Naive thymus-derived CD4-positive, alpha-beta T cell (primary cell): ENCODE data around the gene XKR7. TPM values are rescaled to one million over a fixed set of nuclear protein-coding genes. Genes with fewer than 3 reads are reported as not detected.

ENCODE experiments used
- ATAC-seq: fragments of 150-1000 bp; cut with Tn5 transposase; 2 replicates; pipeline ENCODE4 v1.10.0; 2021; ENCODE audit warnings: mild to moderate bottlenecking, moderate library complexity
- CTCF ChIA-PET: fragments of 350-600 bp; sonication (Branson Sonifier 250); formaldehyde crosslinking; loops from one replicate; lab custom pipeline; 2021; ENCODE audit warnings: antibody characterized with exemption; lab: Charles Lee
- POLR2A ChIA-PET: fragments of 350-600 bp; sonication (Branson Sonifier 250); formaldehyde crosslinking; loops from one replicate; lab custom pipeline; 2021; ENCODE audit warnings: antibody characterized with exemption, inconsistent platforms; lab: Charles Lee
- DNase-seq, 9 donors: peaks; one replicate each; pipeline versions ENCODE4 v3.0.0 to v3.0.0-alpha.2; 2020 to 2022; ENCODE audit warnings: mixed read lengths in 1 of 9
- H3K27ac ChIP-seq: one replicate; pipeline ENCODE4 v1.7.0; 2013; ENCODE audit warnings: mild to moderate bottlenecking, low read depth, low read length, moderate library complexity
- H3K27me3 ChIP-seq, 2 donors: one replicate each; pipeline ENCODE4 v1.7.0; 2013; ENCODE audit warnings: low read length in 2 of 2, mild to moderate bottlenecking in 2 of 2, moderate library complexity in 2 of 2; ENCODE audit not compliant: control insufficient read depth in 2 of 2, insufficient read depth in 2 of 2
- H3K36me3 ChIP-seq, 3 experiments: 1 replicate in 2 of 3; 2 replicates in 1 of 3; pipeline ENCODE4 v1.7.0; 2013; ENCODE audit warnings: low read length in 3 of 3, mild to moderate bottlenecking in 3 of 3, moderate library complexity in 1 of 3; ENCODE audit not compliant: insufficient read depth in 3 of 3, control insufficient read depth in 2 of 3
- H3K4me1 ChIP-seq, 2 donors: one replicate each; pipeline ENCODE4 v1.7.0; 2013; ENCODE audit warnings: low read length in 2 of 2, mild to moderate bottlenecking in 2 of 2, moderate library complexity in 1 of 2; ENCODE audit not compliant: control insufficient read depth in 2 of 2, insufficient read depth in 2 of 2
- H3K4me3 ChIP-seq: 2 replicates; pipeline ENCODE4 v1.7.0; 2013; ENCODE audit warnings: mild to moderate bottlenecking, low read length
- H3K9me3 ChIP-seq, 3 experiments: 1 replicate in 2 of 3; 2 replicates in 1 of 3; pipeline ENCODE4 v1.7.0; 2013; ENCODE audit warnings: low read length in 3 of 3; ENCODE audit not compliant: control insufficient read depth in 2 of 3
- H3K27ac Mint-ChIP-seq, 9 donors: one replicate each; pipeline ENCODE4 v1.8.0; 2020 to 2022; ENCODE audit warnings: mixed read lengths in 9 of 9, mild to moderate bottlenecking in 8 of 9, moderate library complexity in 5 of 9, inconsistent platforms in 2 of 9
- H3K27me3 Mint-ChIP-seq, 5 donors: one replicate each; pipeline ENCODE4 v1.8.0; 2021 to 2022; ENCODE audit warnings: mixed read lengths in 5 of 5, mild to moderate bottlenecking in 1 of 5
- H3K36me3 Mint-ChIP-seq, 5 donors: one replicate each; pipeline ENCODE4 v1.8.0; 2020 to 2022; ENCODE audit warnings: mixed read lengths in 5 of 5, mild to moderate bottlenecking in 3 of 5, inconsistent platforms in 1 of 5
- H3K4me1 Mint-ChIP-seq, 7 donors: one replicate each; pipeline ENCODE4 v1.8.0; 2020 to 2022; ENCODE audit warnings: mixed read lengths in 7 of 7, mild to moderate bottlenecking in 3 of 7, inconsistent platforms in 1 of 7
- H3K4me3 Mint-ChIP-seq, 10 donors: one replicate each; pipeline ENCODE4 v1.8.0; 2020 to 2022; ENCODE audit warnings: mild to moderate bottlenecking in 10 of 10, mixed read lengths in 10 of 10, moderate library complexity in 6 of 10, inconsistent platforms in 2 of 10
- H3K9me3 Mint-ChIP-seq, 11 donors: one replicate each; pipeline ENCODE4 v1.8.0; 2020 to 2022; ENCODE audit warnings: mixed read lengths in 11 of 11, mild to moderate bottlenecking in 4 of 11, inconsistent platforms in 1 of 11, moderate library complexity in 1 of 11
- intact Hi-C, 2 donors: fragments of 100-400 bp; cut with micrococcal nuclease; formaldehyde crosslinking; loops; one replicate each; pipeline ENCODE4 v1.15.1; 2023
- polyA plus RNA-seq, 2 donors: library from polyadenylated mRNA; unstranded; fragments of 300-500 nt; fragmentation: Illumina TruSeq; gene quantifications; one replicate each; pipeline ENCODE4 v1.2.3, GENCODE V29; 2021
- total RNA-seq, 6 experiments: library from RNA in 5 of 6; stranded (reverse) in 5 of 6; gene quantifications; 1 replicate in 5 of 6; 2 replicates in 1 of 6; pipeline ENCODE4 v1.2.3 and lab custom pipeline; 2021 to 2026

XKR7 gene
- total and polyA plus RNA-seq, 7 experiments from 2014 or later = 0.05 TPM; not detected in 6

DNA sequence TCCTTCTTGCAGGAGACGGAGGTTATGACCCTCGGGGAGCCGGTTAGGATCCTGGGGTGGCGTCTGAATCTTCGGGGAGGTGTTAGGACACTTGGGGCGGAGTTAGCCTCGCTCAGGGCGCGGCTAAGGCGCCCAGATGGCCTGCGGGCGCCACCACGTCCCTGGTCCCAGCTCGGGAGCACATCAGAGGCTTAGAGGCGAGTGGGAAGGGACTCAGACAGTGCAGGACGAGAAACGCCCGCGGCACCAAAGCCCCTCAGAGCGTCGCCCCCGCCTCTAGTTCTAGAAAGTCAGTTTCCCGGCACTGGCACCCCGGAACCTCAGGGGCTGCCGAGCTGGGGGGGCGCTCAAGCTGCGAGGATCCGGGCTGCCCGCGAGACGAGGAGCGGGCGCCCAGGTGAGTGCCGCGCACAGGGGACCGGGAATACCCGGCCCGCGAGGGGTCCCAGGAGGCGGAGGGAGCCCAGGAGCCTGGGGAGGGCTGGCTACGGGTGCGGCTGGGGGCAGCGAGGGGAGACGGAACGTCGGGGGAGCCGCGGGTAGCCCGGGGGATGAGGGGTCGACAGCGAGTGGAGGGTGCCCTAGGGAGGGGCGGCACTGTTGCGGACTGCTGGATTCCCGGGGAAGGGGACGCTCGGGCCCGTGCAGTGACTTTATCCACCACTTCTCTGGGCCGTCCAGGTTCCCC lies 84.3 kb downstream of the XKR7 start, which contains the start of gene HCK:
TSS of gene HCK (plus strand) at position 153 of the 688 bp plus-strand sequence.
- POLR2A ChIA-PET = no interaction called here
- no peaks in the 10 kb centered on the region for H3K36me3 ChIP-seq
- H3K4me3 Mint-ChIP-seq = peak within 1 kb of the TSS; percentile 46 to 83 (median 68)
- no peak within 1 kb of the TSS for H3K27ac ChIP-seq
- CTCF ChIA-PET = no interaction called here
- peaks cover 0 to 5% (median 0%) of the 10 kb centered on the region in 5 donors for H3K36me3 Mint-ChIP-seq
- H3K27ac Mint-ChIP-seq = peak within 1 kb of the TSS in 2 of 9 donors; percentile 4 to 52
- no peak within 1 kb of the TSS for H3K4me3 ChIP-seq
- peaks cover 54 to 69% (median 57%) of the 10 kb centered on the region in 5 donors for H3K27me3 Mint-ChIP-seq
- no peaks in the 10 kb centered on the region for H3K9me3 ChIP-seq
- H3K9me3 Mint-ChIP-seq = peaks cover 0 to 5% (median 0%) of the 10 kb centered on the region in 11 donors
- intact Hi-C loops = no loop called here
- ATAC-seq = peak; percentile 68
- peaks cover 7 to 18% of the 10 kb centered on the region in 2 donors for H3K4me1 ChIP-seq
- H3K27me3 ChIP-seq = peaks cover 8 to 13% of the 10 kb centered on the region in 2 donors
- peaks cover 11 to 22% (median 16%) of the 10 kb centered on the region in 7 donors for H3K4me1 Mint-ChIP-seq
- DNase-seq = no peak

GRCh38 chr20:32052778-32053362 lies 84.9 kb downstream of the XKR7 start:
- Histone ChIP-seq H3K4me3 (no peak overlapping the region), H3K9me3 (no peaks in the 10 kb centered on the region), H3K4me1 (peaks cover 7 to 18% of the 10 kb centered on the region in 2 donors), H3K36me3 (no peaks in the 10 kb centered on the region), H3K27ac (no peak overlapping the region), H3K27me3 (peaks cover 8 to 13% of the 10 kb centered on the region in 2 donors)
- peak overlapping the region; percentile 6 to 83 (median 56) for H3K4me3 Mint-ChIP-seq
- H3K27ac Mint-ChIP-seq = no peak overlapping the region
- H3K36me3 Mint-ChIP-seq = peaks cover 0 to 5% (median 0%) of the 10 kb centered on the region in 5 donors
- H3K4me1 Mint-ChIP-seq = peaks cover 11 to 22% (median 16%) of the 10 kb centered on the region in 7 donors
- intact Hi-C loops = no loop called here
- H3K27me3 Mint-ChIP-seq = peaks cover 57 to 66% (median 58%) of the 10 kb centered on the region in 5 donors
- ATAC-seq = peak; percentile 79
- no peak for DNase-seq
- CTCF ChIA-PET = no interaction called here
- POLR2A ChIA-PET = no interaction called here
- H3K9me3 Mint-ChIP-seq = peaks cover 0 to 5% (median 0%) of the 10 kb centered on the region in 11 donors

Other genes starting within 250 kb of the XKR7 start
- gene BCL2L1, start 245.3 kb upstream of the XKR7 start, total RNA-seq = 100 to 1,000 TPM in 1 of 5 experiments, 10 to 100 TPM in 4; 15.0 to 111 (median 19.4) TPM
- gene BCL2L1, start 245.3 kb upstream of the XKR7 start, polyA plus RNA-seq = 10 to 100 TPM; 11.5 to 12.7 TPM
- 10 to 100 TPM in 1 of 5 experiments, under 1 TPM in 4; 0.16 to 84.3 (median 0.43) TPM for gene TPX2, start 228.9 kb upstream of the XKR7 start, total RNA-seq
- under 1 TPM in 1 of 2 donors, not detected in 1; 0.09 TPM for gene TPX2, start 228.9 kb upstream of the XKR7 start, polyA plus RNA-seq
- under 1 TPM in 1 of 5 experiments, not detected in 4; 0.58 TPM for gene MYLK2, start 148.8 kb upstream of the XKR7 start, total RNA-seq
- gene MYLK2, start 148.8 kb upstream of the XKR7 start, polyA plus RNA-seq = not detected
- gene FOXS1, start 122.5 kb upstream of the XKR7 start, total RNA-seq = not detected
- not detected for gene FOXS1, start 122.5 kb upstream of the XKR7 start, polyA plus RNA-seq
- gene DUSP15, start 97.6 kb upstream of the XKR7 start, total RNA-seq = not detected
- not detected for gene DUSP15, start 97.6 kb upstream of the XKR7 start, polyA plus RNA-seq
- gene TTLL9, start 97.5 kb upstream of the XKR7 start, total RNA-seq = not detected
- not detected for gene TTLL9, start 97.5 kb upstream of the XKR7 start, polyA plus RNA-seq
- 10 to 100 TPM in 3 of 5 experiments, 1 to 10 TPM in 2; 7.5 to 13.6 (median 11.4) TPM for gene PDRG1, start 16.1 kb upstream of the XKR7 start, total RNA-seq
- gene PDRG1, start 16.1 kb upstream of the XKR7 start, polyA plus RNA-seq = 10 to 100 TPM; 13.8 to 25.0 TPM
- not detected for gene CCM2L, start 42.3 kb downstream of the XKR7 start, total RNA-seq
- gene CCM2L, start 42.3 kb downstream of the XKR7 start, polyA plus RNA-seq = not detected
- 100 to 1,000 TPM in 1 of 5 experiments, 10 to 100 TPM in 1, 1 to 10 TPM in 2, under 1 TPM in 1; 0.51 to 129 (median 1.9) TPM for gene HCK, start 84.1 kb downstream of the XKR7 start, total RNA-seq
- gene HCK, start 84.1 kb downstream of the XKR7 start, polyA plus RNA-seq = under 1 TPM; 0.09 to 0.46 TPM
- gene TM9SF4, start 141.6 kb downstream of the XKR7 start, total RNA-seq = 10 to 100 TPM; 35.2 to 61.0 (median 41.5) TPM
- 10 to 100 TPM; 31.2 to 48.0 TPM for gene TM9SF4, start 141.6 kb downstream of the XKR7 start, polyA plus RNA-seq
- gene PLAGL2, start 239.6 kb downstream of the XKR7 start, total RNA-seq = 10 to 100 TPM; 15.6 to 30.1 (median 17.6) TPM
- 1 to 10 TPM; 3.1 to 5.1 TPM for gene PLAGL2, start 239.6 kb downstream of the XKR7 start, polyA plus RNA-seq
- 10 to 100 TPM; 12.5 to 32.2 (median 19.7) TPM for gene POFUT1, start 239.7 kb downstream of the XKR7 start, total RNA-seq
- 10 to 100 TPM; 16.8 to 18.0 TPM for gene POFUT1, start 239.7 kb downstream of the XKR7 start, polyA plus RNA-seq